K562 (cell line): ENCODE results near the gene BAIAP2. TPM values are rescaled to one million over a fixed set of nuclear protein-coding genes. Genes with fewer than 3 reads are reported as not detected.

Source experiments
- ATAC-seq: fragments of 200-7000 bp; cut with Tn5 transposase; 3 replicates; pipeline ENCODE4 v1.9.1; 2020; ENCODE audit warnings: moderate library complexity
- BruUV-seq: library from RNA; stranded (reverse); fragments of 400-500 nt; replicated peaks from 2 replicates; lab custom pipeline; 2021; lab: Mats Ljungman, UMichigan
- CTCF ChIA-PET: fragments of 300-600 bp; formaldehyde crosslinking; extraction: SDS; loops from one replicate; lab custom pipeline; 2021; ENCODE audit warnings: low intra/inter-chr PET ratio; lab: Yijun Ruan, JAX
- POLR2A ChIA-PET: fragments of 300-600, 350-650 bp; sonication (Branson Sonifier 250); formaldehyde crosslinking; extraction: SDS; loops from one replicate; lab custom pipeline; 2021; ENCODE audit warnings: antibody characterized with exemption, inconsistent platforms; lab: Yijun Ruan, JAX
- DNase-seq, 4 experiments: peaks; one replicate each; pipeline versions ENCODE4 v3.0.0 to v3.0.0-alpha.2; 2011 to 2018; ENCODE audit warnings: low spot score in 3 of 4, mixed read lengths in 3 of 4; ENCODE audit errors: extremely low read depth in 1 of 4
- FAIRE-seq: peaks from 2 replicates; lab custom pipeline; 2011; peaks lifted over from hg19 to GRCh38; lab: Jason Lieb, UNC
- H2AFZ ChIP-seq: 2 replicates; pipeline ENCODE4 v1.6.0; 2011; ENCODE audit warnings: low read depth, low read length, control low read depth, inconsistent platforms
- H3K27ac ChIP-seq: fragments of 200-600 bp; 3 replicates; pipeline ENCODE4 v1.8.0; 2011; ENCODE audit warnings: low read depth, mild to moderate bottlenecking, control low read depth, inconsistent platforms, low read length, moderate library complexity, mixed read lengths; ENCODE audit errors: extremely low read depth
- H3K27me3 ChIP-seq, 2 experiments: fragments of 300-600 bp in 1 of 2; 2 replicates in 1 of 2; 3 replicates in 1 of 2; pipeline versions ENCODE4 v1.6.0 to v1.8.0; 2011; ENCODE audit warnings: inconsistent platforms in 2 of 2, low read length in 2 of 2, mild to moderate bottlenecking in 1 of 2, mixed read lengths in 1 of 2, moderate library complexity in 1 of 2; ENCODE audit not compliant: control insufficient read depth in 2 of 2, insufficient read depth in 2 of 2
- H3K36me3 ChIP-seq: fragments of 300-600 bp; 3 replicates; pipeline ENCODE4 v1.8.0; 2011; ENCODE audit warnings: mild to moderate bottlenecking, low read length, inconsistent platforms; ENCODE audit not compliant: control insufficient read depth, insufficient read depth
- H3K4me1 ChIP-seq, 2 experiments: fragments of 200-600 bp in 1 of 2; replicated peaks in 1 of 2; 2 replicates in 1 of 2; 3 replicates in 1 of 2; pipeline versions ENCODE4 v1.5.1 to v1.8.0; 2011; ENCODE audit warnings: inconsistent platforms in 2 of 2, low read length in 2 of 2, mild to moderate bottlenecking in 1 of 2, mixed read lengths in 1 of 2, moderate library complexity in 1 of 2; ENCODE audit not compliant: control insufficient read depth in 2 of 2, insufficient read depth in 2 of 2
- H3K4me2 ChIP-seq: 2 replicates; pipeline ENCODE4 v1.6.1; 2011; ENCODE audit warnings: low read length, control low read depth, inconsistent platforms, mixed read lengths; ENCODE audit not compliant: insufficient read depth
- H3K4me3 ChIP-seq: fragments of 200-600 bp; sonication (generic), shearing (Covaris generic); 2 replicates; pipeline ENCODE4 v1.5.1; 2016; ENCODE audit warnings: control low read depth, inconsistent platforms
- H3K79me2 ChIP-seq: fragments of 200-600 bp; 3 replicates; pipeline ENCODE4 v1.8.0; 2011; ENCODE audit warnings: low read length, inconsistent platforms; ENCODE audit not compliant: control insufficient read depth, insufficient read depth
- H3K9ac ChIP-seq, 2 experiments: 2 replicates each; pipeline versions ENCODE4 v1.6.0 to v1.6.1; 2011; ENCODE audit warnings: low read depth in 2 of 2, low read length in 2 of 2, control low read depth in 1 of 2, inconsistent platforms in 1 of 2, mild to moderate bottlenecking in 1 of 2, mixed read lengths in 1 of 2; ENCODE audit not compliant: insufficient read depth in 1 of 2
- H3K9me1 ChIP-seq: one replicate; pipeline ENCODE4 v1.6.0; 2011; ENCODE audit warnings: inconsistent platforms, mild to moderate bottlenecking, low read length, moderate library complexity; ENCODE audit not compliant: control insufficient read depth, insufficient read depth
- H3K9me3 ChIP-seq: replicated peaks from 2 replicates; pipeline ENCODE4 v1.5.1; 2011; ENCODE audit warnings: low read depth, low read length, inconsistent platforms; ENCODE audit not compliant: control insufficient read depth, insufficient read depth
- H4K20me1 ChIP-seq: replicated peaks from 2 replicates; pipeline ENCODE4 v1.6.1; 2011; ENCODE audit warnings: low read length, inconsistent platforms, mixed read lengths; ENCODE audit not compliant: control insufficient read depth, insufficient read depth
- MIER1 ChIP-seq: fragments of 450-650 bp; IDR thresholded peaks from 2 replicates; pipeline ENCODE4 v1.6.1; 2016; ENCODE audit warnings: antibody characterized with exemption, mild to moderate bottlenecking, low read depth
- RBFOX2 ChIP-seq: fragments of 200-400 bp; formaldehyde crosslinking; IDR thresholded peaks from 2 replicates; pipeline ENCODE4 v1.6.1; 2017; ENCODE audit warnings: low read depth, mild to moderate bottlenecking, low read length, moderate library complexity
- SPI1 ChIP-seq: IDR thresholded peaks from 2 replicates; pipeline ENCODE4 v1.6.1; 2011; ENCODE audit warnings: low read depth, low read length, control low read depth, borderline replicate concordance
- TFAP4 ChIP-seq: sonication (generic); formaldehyde crosslinking; IDR thresholded peaks from 2 replicates; pipeline ENCODE4 v1.8.0; 2022; ENCODE audit warnings: missing genetic modification reagents, mild to moderate bottlenecking, moderate library complexity, borderline replicate concordance
- ZNF217 ChIP-seq: sonication (generic); formaldehyde crosslinking; IDR thresholded peaks from 2 replicates; pipeline ENCODE4 v1.8.0; 2022; ENCODE audit warnings: mild to moderate bottlenecking, missing genetic modification reagents
- ZNF24 ChIP-seq: fragments of 450-650 bp; IDR thresholded peaks from 2 replicates; pipeline ENCODE4 v1.6.1; 2016
- ZNF263 ChIP-seq: sonication (generic); formaldehyde crosslinking; IDR thresholded peaks from 2 replicates; pipeline ENCODE4 v1.8.0; 2022; ENCODE audit warnings: mild to moderate bottlenecking, missing genetic modification reagents, borderline replicate concordance
- ZNF79 ChIP-seq: fragments of 250-450 bp; sonication (Bioruptor Pico); IDR thresholded peaks from 2 replicates; pipeline ENCODE4 v1.4.0; 2020; ENCODE audit warnings: low read depth, mild to moderate bottlenecking, moderate library complexity
- WGBS: fragments of 100-300 bp; shearing (Covaris generic); methylation state at CpG from one replicate; pipeline ENCODE4 v1.1.6; 2016; ENCODE audit warnings: low coverage, mixed read lengths; ENCODE audit not compliant: insufficient coverage; ENCODE audit errors: missing lambda C conversion rate; 5-methylcytosine and 5-hydroxymethylcytosine counted together
- in situ Hi-C: fragments of 300-500 bp; cut with MboI; formaldehyde crosslinking; loops from 4 replicates; pipeline ENCODE4 v1.15.0; 2018; ENCODE audit warnings: inconsistent platforms, mixed read lengths
- intact Hi-C: fragments of 100-400 bp; cut with micrococcal nuclease; formaldehyde crosslinking; loops from 2 replicates; pipeline ENCODE4 v1.14.2; 2022
- polyA plus RNA-seq, 8 experiments: library from polyadenylated mRNA; depleted of rRNA in 4 of 8; stranded (reverse) in 5 of 8; unstranded in 3 of 8; fragments of >200 nt; fragmentation: Nextera tagmentation in 2 of 8; fragmentation: Illumina TruSeq in 1 of 8; extraction: Ambion mirVana in 2 of 8; extraction: Trizol in 1 of 8; gene quantifications; 2 replicates each; pipeline versions ENCODE4 v1.2.1 to v1.2.3, GENCODE V29; 2011 to 2014; ENCODE audit warnings: inconsistent platforms in 1 of 8, missing spikeins in 1 of 8
- total RNA-seq, 7 experiments: library from RNA; depleted of rRNA in 6 of 7; stranded (reverse); fragments of >200 nt in 6 of 7; fragmentation: Illumina TruSeq in 2 of 7; extraction: Trizol in 2 of 7; gene quantifications; 2 replicates each; pipeline versions ENCODE4 v1.2.1 to v1.2.3, GENCODE V29; 2011 to 2021; ENCODE audit warnings: low replicate concordance in 1 of 7

Gene BAIAP2
- total and polyA plus RNA-seq, 9 of the 15 experiments (the other 6 are each of a cell fraction or from before 2014, with no cell fraction given) = 2.3 to 51.6 (median 18.4) TPM

- no peak for TF ChIP-seq MIER1
- peak; percentile 25; the same call in 1 of the 2 replicates for TF ChIP-seq RBFOX2
Observed at GRCh38 chr17:80992077-80992947, 42.6 kb upstream of the BAIAP2 start (continued).

GRCh38 chr17:80992948-80993624 is 41.9 kb upstream of the BAIAP2 start:
- H3K9me3 ChIP-seq = no peaks in the 10 kb centered on the region
- POLR2A ChIA-PET = interaction anchor here (0.6 to 2.7 kb wide), 3 partner anchors 10 to 528 kb away, joined by 3 to 8 read pairs (median 5); no protein-coding TSS in a partner anchor
- CTCF ChIA-PET = interaction anchor here (0.7 to 5.7 kb wide), 2 partner anchors 37 to 109 kb away, joined by 7 to 64 read pairs; no protein-coding TSS in a partner anchor
- no peaks in the 10 kb centered on the region for H4K20me1 ChIP-seq
- H3K9me1 ChIP-seq = no peaks in the 10 kb centered on the region
- BruUV-seq = TSS peak; percentile 87
- peaks cover 20% of the 10 kb centered on the region for H3K79me2 ChIP-seq
- peak overlapping the region; percentile 59 to 85; a peak in 2 of 4 replicates for H3K9ac ChIP-seq
- peak overlapping the region; percentile 97 for H3K4me3 ChIP-seq
- FAIRE-seq = peak; percentile 62
- WGBS = 55% methylated on average over 17 of the region's 18 CpGs
- peak in 1 of 4 experiments; percentile 20 for DNase-seq
- ATAC-seq = no peak
- H2AFZ ChIP-seq = no peak overlapping the region
- peak; percentile 52; the same call in 1 of the 2 replicates for TF ChIP-seq ZNF263 (CRISPR knock-in tag)
- no peak for TF ChIP-seq ZNF24
- TF ChIP-seq ZNF217 (CRISPR knock-in tag) = no peak
- TF ChIP-seq ZNF79 (CRISPR knock-in tag) = no peak
- TF ChIP-seq TFAP4 (CRISPR knock-in tag) = peak; percentile 26; the same call in 1 of the 2 replicates
- 0 out of 2 replicates have a peak, but pooled peaks have one; percentile 12 for TF ChIP-seq SPI1
- peaks cover 9 to 72% of the 10 kb centered on the region in 2 experiments; a peak in 4 of 5 replicates for H3K4me1 ChIP-seq
- no peaks in the 10 kb centered on the region for H3K27me3 ChIP-seq
- in situ Hi-C loops (no loop called here), intact Hi-C loops (no loop called here)
- no peak overlapping the region for H3K27ac ChIP-seq
- H3K36me3 ChIP-seq = peaks cover 28% of the 10 kb centered on the region; the same call in 1 of the 3 replicates
- peak overlapping the region; percentile 78 for H3K4me2 ChIP-seq
